AG09309 (cell line): ENCODE data around the gene UBE2F.

Source experiments
- DNase-seq: peaks from one replicate; pipeline ENCODE4 v3.0.0-alpha.2; 2010; ENCODE audit warnings: low read depth
- H3K4me3 ChIP-seq: 2 replicates; pipeline ENCODE4 v1.5.1; 2011; ENCODE audit warnings: mild to moderate bottlenecking, low read depth, low read length, moderate library complexity; ENCODE audit not compliant: control insufficient read depth
- TF ChIP-seq, protein P1 (sequence below): IDR thresholded peaks from 2 replicates; pipeline ENCODE4 v1.5.1; 2011; ENCODE audit warnings: mild to moderate bottlenecking, low read depth, low read length, inconsistent platforms; ENCODE audit not compliant: insufficient read depth, control insufficient read depth; ENCODE audit errors: missing control alignments

UBE2F gene

DNA sequence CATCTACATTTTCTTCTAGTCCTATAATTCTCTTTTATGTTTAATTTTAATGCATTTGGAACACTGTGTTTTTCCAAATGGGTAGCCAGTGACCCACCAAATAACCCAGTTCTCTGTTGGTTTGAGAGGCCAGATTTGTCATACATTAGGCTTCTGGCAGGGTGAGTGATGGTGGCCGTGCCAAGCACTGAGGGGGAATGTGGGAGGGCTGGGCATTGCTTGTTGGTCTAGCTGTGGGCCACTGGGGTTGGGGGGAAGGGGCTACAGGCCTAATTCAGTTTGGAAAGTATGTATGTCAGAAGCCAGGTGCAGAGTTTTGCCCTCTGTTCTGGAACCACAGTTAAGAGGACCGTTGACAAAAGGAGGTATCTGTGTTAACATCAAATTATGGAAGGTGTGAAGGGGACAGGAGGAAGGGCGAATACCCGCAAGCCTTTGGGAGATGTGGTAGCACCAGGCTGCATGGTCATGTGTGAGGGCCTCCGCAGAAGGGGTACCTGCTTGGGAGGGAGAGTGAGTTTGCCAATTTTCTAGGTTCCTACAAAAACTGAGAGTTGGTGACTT, 55.9 kb downstream of the UBE2F start:
- H3K4me3 ChIP-seq, result no peak overlapping the region
- no peak for DNase-seq
- TF ChIP-seq, protein P1, sequence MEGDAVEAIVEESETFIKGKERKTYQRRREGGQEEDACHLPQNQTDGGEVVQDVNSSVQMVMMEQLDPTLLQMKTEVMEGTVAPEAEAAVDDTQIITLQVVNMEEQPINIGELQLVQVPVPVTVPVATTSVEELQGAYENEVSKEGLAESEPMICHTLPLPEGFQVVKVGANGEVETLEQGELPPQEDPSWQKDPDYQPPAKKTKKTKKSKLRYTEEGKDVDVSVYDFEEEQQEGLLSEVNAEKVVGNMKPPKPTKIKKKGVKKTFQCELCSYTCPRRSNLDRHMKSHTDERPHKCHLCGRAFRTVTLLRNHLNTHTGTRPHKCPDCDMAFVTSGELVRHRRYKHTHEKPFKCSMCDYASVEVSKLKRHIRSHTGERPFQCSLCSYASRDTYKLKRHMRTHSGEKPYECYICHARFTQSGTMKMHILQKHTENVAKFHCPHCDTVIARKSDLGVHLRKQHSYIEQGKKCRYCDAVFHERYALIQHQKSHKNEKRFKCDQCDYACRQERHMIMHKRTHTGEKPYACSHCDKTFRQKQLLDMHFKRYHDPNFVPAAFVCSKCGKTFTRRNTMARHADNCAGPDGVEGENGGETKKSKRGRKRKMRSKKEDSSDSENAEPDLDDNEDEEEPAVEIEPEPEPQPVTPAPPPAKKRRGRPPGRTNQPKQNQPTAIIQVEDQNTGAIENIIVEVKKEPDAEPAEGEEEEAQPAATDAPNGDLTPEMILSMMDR, result no peak

DNA sequence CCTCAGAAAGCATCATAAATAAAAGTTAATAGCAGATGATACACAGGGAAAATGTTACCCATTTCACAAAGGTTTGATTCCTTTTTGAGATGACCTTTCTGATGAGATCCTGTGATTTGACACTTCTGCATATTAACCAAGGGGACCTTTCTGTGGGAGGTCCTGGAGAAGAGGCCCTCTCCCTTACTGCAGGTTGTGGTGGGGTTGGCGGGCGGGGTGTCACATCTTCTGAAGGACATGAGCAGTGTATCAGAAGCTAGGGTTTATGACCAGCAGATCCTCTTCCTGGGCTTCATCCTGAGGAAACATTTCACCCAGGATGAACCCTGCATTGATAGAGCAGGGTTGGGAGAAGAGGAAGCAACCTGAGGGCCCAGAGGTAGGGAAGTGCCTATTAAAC, 56.8 kb downstream of the UBE2F start:
- TF ChIP-seq, protein P1, result no peak
- no peak overlapping the region for H3K4me3 ChIP-seq
- no peak for DNase-seq

DNA sequence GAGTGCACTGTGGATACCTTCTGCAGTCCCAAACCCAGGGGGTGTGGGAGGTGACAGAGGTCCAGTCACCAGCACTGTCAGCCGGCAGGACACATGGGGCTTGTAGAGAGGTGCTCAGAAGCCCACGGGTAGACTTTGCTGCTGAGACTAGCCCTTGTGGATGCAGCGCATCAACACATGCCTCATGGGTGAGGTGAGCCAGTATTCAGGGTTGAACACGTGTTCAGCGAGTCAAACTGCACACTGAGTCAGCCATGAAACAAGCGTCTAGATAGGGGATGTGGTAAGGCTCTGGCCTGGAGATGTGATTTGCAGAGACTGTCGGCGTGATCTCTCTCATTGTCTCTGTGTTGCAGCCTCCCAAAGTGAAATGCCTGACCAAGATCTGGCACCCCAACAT, 58.2 kb downstream of the UBE2F start:
- peak; percentile 46 for DNase-seq
- H3K4me3 ChIP-seq, result no peak overlapping the region
- TF ChIP-seq, protein P1, result no peak

DNA sequence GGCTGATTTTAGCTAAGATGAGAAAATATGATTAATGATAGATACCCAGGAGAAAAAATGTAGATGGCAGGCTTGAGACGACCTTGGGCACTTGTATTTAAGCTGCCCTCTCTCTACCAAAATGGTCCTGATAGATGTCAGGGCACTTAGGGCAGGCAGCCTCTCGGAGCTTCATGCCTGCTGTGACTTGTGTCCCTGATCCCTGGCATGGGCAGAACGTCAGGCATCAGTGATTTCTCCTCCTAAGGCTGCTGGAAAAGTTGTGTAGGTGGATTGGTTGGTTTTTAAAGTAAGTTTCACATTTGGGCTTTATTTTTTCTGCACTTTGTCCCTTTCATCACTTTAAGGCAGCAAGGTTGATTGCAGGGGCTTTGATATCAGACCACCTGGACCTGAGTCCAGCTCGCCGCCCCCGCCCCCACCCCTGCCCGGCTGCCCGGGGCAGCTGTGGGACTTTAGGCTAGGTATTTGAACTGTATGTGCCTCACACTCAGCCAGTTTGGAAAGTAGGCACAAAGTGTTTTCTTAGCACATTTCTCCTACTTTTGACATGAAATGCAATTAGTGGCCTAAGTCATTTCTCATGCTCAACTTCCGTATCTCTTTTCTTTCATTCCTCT, 59.0 kb downstream of the UBE2F start:
- DNase-seq, result no peak
- TF ChIP-seq, protein P1, result no peak
- H3K4me3 ChIP-seq, result no peak overlapping the region

DNA sequence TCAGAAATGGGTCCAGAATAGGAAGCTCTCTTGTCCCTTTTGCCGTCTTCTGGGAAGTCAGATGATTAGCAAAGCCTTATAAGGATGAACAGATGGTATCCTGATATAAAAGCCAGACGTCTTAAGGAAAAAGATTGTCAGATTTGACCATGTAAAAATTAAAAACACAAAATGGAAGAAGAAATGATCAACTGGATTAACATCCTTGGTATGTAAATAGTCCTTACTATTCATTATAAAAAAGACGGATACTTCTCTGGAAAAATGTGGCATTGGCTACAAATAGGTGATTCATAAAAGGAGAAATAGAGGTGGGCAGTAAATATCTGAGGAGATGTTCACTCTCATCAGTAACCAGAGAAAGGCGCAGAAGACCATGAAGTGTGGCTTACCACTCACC, 60.2 kb downstream of the UBE2F start:
- no peak for DNase-seq
- TF ChIP-seq, protein P1, result no peak
- no peak overlapping the region for H3K4me3 ChIP-seq

DNA sequence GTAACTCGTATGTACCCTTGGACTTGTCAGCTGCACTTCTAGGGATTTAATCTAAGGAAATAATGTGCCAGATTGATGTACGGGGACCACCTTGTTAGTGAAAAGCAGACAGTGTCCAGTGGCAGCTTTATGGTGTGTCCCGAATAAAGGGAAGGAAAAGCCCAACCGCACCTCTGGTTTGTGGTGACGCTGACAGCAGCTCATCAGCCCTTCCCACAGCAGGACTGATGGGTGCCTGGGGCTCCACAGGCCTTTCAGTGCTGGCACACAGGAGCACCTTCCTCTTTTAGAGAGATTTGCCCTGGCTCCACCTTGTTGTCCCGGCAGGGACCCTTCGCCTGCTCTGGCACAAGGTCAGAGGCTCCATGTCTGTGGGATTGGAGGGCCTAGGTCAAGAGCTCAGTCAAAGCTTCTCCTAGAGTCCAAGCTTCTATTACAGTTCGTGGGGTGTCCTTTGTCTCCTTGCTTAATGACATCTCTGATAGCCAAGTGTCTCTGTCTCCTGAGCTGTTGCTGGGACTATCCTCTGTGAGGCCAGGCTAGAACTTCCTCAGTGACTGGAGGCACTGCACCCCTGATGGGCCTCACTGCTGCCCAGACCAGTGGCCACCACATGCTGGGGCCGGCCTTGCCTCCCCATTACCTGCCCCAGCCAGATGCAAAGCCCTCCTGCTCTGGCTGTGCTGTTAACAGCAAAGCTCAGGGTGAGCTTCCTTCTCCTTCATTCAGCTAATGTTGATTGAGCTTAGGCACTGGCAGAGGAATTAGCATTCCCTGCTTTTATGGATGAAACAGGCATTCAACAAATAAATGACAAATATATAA, 61.0 kb downstream of the UBE2F start:
- no peak for DNase-seq
- TF ChIP-seq, protein P1, result no peak
- H3K4me3 ChIP-seq, result no peak overlapping the region
